HG02973 (cell line): Measurements from ENCODE around the gene GPATCH2L.

Experiments used
- ATAC-seq: cut with Tn5 transposase; IDR thresholded peaks from one replicate; pipeline ENCODE4 v1.9.1; 2021; ENCODE audit warnings: moderate library complexity; ENCODE audit not compliant: unreplicated experiment

GPATCH2L gene

GRCh38 chr14:76253111-76253510 lies 101.4 kb downstream of the GPATCH2L start:
- ATAC-seq, result no peak

- ATAC-seq, result no peak
These were observed 104.8 kb downstream of the GPATCH2L start for GRCh38 chr14:76256545-76256944.

GRCh38 chr14:76257111-76257803 lies 105.5 kb downstream of the GPATCH2L start:
- no peak for ATAC-seq

- ATAC-seq, result no peak
These were observed 106.2 kb downstream of the GPATCH2L start for GRCh38 chr14:76257842-76258397.

- ATAC-seq, result no peak
These were observed 107.5 kb downstream of the GPATCH2L start for GRCh38 chr14:76259029-76259735.

- no peak for ATAC-seq
These were observed 109.0 kb downstream of the GPATCH2L start for GRCh38 chr14:76260749-76261148.

- ATAC-seq, result no peak
These were observed 109.7 kb downstream of the GPATCH2L start for GRCh38 chr14:76261371-76261811.

GRCh38 chr14:76262641-76263040 lies 110.9 kb downstream of the GPATCH2L start:
- no peak for ATAC-seq
